GM18507 (cell line): ENCODE measurements around the gene ACY1.
A peak's percentile ranks its signal among the peaks of the same experiment; 100 is the strongest.

ENCODE experiments used
- DNase-seq: peaks from one replicate; pipeline ENCODE4 v3.0.0; 2011; ENCODE audit warnings: low read depth; ENCODE audit not compliant: insufficient read length; ENCODE audit errors: extremely low spot score
- FAIRE-seq: peaks from 2 replicates; lab custom pipeline; 2011; peaks lifted over from hg19 to GRCh38; lab: Jason Lieb, UNC

The ACY1 gene

DNA sequence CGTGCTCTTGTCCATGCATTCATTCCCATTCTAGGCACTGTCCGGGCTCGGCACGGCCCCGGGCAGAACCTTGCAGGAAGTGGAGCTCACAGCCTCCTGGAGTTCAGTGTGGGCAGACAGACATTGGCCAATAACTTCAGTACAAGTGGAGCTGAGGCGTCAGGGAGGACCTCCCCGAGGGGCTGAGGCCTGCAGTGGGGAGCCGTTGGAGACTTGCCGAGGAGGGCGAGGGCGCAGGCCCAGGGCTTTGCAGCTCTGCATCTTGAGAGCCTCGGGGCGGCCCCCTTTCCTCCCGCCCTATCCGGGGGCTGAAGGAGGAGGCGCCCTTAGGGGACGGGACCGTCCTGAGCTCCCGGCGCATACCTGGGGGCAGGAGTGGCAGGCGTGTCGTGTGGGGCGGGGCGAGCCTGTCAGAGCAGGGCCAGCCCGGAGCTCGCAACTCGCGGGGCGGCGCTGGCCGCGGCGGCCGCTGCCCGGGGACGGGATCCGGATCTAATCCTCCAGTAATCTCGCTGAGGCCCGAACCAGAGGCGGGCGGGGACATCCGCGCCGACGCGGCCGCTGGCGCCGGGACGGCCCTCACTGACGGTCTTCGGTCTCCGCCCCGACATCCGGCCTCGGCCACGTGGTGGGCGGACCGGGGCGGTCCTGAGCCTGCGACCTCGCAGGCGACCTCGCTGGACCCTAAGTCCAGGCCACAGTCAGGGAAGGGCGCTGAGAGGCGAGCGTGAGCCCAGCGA is at the start of gene ACY1:
Gene ACY1 (plus strand): TSS at position 698 of the 740 bp plus-strand sequence. CDS start 530 bp downstream, outside the sequence.
- DNase-seq (peak; percentile 86), FAIRE-seq (peak; percentile 93)

DNA sequence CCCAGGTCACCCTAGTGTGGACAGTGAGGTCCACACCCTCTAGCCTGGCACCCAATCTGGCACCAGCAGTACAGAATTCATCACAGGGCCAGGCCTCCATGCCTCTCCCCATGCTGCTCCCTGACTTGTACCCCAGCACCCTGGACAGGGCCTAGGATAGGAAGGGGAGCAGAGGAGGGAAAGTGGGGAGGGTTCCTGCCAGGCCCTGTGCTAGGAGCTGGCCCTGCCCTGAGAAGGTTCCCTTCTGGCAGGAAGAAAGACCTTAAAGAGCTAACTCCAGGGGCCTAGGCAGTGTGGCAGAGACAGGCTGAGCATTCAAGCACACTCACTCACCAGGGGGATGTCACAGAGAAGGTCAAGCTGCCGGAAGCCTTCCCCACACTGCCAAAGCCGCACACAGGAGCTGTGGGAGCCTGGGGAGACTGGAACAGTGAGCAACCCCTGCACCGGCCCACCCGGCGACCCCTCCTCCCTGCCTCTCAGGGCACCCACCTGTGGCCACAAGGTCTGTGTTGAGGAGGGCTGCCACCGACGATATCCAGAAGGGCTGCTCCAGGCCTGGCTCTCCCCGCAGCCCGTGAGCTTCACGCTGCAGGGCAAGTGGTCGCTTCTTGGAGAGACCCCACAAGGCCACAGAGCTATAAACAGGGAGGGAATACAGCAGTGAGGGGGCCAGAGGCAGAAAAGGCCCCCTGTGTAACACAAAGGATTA is 49.0 kb upstream of the ACY1 start:
- no peak for DNase-seq
- no peak for FAIRE-seq

DNA sequence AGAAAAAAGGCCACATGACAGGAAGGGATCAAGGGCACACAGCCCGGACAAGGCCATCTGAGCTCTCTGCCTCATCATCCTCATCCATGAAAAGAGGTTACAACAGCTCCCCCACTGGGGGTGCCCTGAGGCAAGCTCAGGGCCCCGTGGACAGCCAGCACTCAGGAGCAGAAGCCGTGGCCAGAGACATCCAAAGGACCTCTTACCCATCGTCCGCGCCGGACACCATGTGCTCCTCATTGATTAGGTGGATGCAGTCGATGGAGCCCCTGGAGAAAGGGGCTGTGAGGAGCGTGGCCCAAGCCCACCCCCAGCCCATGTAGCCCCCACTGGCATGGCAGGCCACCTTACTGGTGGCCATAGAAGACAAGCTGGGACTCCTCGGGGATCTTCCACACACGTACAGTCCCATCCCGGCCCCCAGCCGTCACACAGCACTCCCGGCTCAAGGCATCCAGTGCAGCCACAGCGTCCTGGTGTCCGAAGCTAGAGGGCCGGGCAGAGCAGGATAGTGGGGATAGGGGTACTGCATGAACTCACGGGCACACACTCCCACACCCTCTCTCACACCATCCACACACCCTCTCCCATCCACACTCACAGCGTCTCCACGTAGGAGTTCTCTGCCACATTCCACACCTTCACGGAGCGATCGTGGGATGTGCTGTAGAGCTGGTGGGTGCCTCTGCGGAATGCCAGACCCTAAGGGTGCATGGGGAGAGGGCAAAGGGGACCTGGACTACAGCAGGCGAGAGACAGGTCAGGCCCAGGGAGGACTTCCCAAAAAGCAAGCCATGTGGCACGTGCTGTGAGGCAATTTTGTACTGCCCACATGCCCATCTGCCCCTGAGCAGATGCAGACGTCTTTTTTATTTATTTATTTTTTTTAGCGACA is 48.1 kb upstream of the ACY1 start:
- no peak for DNase-seq
- FAIRE-seq, result no peak

DNA sequence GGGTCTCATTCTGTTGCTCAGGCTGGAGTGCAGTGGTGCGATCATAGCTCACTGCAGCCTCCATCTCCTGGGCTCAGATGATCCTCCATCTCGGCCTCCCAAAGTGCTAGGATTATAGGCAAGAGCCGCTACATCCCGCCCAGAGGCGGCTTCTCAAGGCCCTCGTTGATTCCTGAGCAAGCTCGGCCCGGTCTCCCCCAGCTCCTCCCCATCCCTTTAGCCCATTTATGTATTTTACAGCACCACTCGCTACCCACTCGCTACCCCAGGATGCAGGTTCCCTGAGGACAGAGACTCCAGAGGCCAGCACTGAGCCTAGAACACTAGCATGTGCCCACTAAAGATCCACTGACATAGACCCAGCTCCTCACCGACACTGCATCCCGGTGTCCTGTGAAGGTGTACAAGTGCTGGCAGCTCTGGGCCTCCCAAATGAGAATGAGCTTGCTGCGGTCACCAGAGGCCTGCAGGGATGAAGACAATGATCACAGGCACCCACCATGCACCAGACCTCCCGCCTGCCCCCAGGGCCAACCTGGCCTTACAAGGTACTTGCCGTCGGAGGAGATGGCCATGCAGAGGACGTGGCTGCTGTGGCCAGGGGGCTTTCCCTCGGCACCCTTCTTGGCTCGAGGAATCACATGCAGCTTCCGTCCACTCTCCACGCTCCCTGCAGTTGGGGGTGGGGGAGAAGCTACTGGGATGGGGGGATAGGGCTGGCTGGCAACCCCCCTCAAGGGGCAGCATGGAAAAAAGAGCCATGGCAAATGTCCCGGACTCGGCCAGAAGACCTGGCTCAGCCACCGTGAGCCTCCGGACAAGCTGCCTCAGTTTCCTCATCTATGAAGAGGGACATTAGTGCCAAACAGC is 47.2 kb upstream of the ACY1 start:
- FAIRE-seq (no peak), DNase-seq (no peak)

DNA sequence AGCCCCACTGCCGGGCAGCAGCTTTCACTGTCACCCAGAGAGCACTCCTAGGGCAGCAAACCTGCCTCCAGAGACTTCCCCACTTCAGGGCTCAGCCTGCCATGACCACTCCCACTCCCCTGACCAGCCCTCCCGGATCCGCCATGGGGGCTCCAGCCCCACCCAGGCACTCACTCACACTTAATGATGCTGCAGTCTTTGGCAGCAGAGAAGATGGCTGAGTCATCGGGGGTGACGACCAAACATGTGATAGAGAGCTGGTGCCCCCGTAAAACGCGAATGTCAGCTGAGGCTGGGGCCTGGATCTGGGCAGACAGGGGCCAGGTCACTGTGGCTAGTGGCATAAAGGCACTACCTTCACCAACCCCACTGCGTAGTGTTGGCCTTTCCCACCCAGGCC is 46.3 kb upstream of the ACY1 start:
- DNase-seq (no peak), FAIRE-seq (no peak)

DNA sequence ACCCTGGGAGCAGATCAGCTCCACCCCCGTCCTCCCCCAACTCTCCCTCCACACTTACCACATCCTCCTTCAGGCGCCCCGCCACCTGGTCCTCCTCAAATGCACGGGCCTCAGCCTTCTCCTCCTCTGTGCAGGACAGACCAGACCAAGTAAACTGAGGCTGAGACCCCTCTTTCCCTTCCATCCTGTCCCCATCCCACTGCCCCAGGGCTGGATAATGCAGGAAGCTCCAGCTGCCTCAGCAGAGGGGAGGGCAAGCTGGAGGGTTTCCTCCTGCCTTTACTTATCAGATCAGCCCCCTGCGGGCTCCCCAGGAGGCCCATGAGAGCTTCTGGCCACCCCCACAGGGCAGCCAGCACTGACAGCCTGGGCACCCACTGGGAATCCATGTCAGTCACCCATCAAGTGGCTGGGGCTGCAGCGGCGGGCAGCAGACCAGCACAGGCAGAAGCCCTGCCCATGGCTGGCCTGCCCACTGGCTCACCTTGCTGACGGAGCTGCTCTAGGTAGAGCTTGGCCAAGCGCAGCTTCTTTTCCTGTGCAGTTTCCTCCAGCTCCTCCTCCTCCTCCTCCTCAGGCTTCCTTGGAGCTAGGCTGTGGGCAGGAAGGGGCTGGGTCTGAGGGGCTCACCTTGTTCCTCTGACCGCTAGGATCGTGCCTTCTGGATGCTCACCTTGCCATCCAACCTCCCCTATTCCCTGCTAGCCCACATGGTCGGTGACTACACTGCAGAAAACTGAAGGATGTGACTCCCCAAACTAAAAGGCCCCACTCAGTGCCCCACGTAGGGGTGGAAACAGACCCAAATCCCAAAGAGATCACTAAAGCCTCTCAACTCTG is 45.5 kb upstream of the ACY1 start:
- DNase-seq, result no peak
- FAIRE-seq, result no peak

DNA sequence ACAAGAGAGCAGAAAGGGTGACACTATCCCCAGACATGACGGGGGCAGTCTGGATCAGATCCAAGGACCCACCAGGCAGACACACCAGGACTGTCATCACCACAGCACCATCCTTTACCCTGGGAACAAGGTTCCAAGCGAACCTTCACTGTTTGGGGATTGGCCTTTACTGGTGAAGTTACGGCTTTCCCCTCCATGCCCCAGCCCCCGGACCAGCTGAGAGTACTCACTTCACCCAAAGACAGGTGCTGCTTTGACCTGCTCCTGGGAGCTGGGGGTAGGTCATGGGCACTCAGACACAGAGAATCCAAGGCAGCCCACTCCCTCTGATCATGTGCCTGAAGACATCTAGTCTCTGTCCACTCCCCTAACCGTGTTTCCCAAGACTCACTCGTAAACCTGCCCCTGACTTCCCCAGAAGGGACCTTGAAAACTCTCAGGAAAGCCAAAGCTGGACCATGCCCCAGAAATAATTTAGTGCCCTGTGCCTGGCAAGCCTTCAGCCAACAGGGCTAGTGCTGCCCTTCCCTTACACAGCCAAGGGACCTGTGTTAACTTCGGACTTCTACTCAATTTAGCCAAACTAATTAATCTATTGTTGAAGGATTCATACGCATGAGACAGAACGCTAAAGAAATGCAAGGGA is 44.4 kb upstream of the ACY1 start:
- FAIRE-seq, result no peak
- DNase-seq, result no peak

DNA sequence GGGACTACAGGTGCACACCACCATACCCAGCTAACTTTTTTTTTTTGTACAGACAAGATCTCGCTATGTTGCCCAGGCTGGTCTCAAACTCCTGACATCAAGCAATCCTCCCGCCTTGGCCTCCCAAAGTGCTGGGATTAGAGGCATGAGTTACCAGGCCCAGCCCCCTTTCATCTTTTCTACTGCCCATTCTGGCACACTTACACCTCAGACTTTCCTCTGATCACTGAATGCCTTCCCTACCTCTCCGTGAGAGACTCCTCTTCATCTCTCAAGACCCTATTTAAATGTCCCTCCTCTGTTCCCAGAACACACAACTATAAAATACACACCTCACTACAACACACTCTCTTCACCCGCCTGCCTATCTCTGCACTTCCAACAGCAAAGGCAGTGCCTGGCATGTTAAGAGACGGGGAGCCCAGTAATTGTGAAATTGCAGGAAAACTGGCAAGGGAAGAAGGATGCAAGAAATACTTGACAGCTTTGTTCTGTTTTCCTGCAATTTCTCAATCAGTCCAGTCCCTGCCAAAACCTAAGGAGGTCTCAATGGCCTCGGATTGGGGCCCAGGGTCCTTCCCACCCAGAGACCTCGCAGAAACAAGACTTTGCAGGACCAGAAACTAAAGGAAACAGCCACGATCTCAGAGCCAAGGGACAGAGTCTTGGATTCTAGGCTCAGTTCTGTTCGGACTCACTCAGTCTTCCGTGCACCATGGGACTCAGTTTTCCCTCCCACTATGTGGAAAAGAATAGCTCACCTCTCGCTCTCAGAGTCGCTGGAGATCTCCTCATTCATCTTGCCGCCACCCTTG is 42.5 kb upstream of the ACY1 start:
- DNase-seq (no peak), FAIRE-seq (peak; percentile 44)

DNA sequence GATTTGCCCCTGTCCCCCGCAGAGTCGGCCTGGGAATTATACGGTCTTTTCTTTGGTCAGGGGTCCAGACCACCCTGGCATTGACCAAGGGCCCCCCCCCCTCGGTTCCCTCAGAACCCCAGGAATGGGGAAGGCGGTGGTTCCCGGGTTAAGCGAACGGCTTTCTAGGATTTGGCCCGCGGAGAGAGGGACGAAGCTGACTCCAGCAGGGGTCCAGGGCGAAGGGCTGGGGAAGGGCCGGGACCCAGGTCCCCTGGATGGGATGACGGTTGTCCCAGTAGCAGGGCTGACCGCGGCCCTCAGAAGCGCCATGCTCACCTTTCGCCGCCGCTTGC is 41.9 kb upstream of the ACY1 start:
- DNase-seq, result no peak
- no peak for FAIRE-seq

DNA sequence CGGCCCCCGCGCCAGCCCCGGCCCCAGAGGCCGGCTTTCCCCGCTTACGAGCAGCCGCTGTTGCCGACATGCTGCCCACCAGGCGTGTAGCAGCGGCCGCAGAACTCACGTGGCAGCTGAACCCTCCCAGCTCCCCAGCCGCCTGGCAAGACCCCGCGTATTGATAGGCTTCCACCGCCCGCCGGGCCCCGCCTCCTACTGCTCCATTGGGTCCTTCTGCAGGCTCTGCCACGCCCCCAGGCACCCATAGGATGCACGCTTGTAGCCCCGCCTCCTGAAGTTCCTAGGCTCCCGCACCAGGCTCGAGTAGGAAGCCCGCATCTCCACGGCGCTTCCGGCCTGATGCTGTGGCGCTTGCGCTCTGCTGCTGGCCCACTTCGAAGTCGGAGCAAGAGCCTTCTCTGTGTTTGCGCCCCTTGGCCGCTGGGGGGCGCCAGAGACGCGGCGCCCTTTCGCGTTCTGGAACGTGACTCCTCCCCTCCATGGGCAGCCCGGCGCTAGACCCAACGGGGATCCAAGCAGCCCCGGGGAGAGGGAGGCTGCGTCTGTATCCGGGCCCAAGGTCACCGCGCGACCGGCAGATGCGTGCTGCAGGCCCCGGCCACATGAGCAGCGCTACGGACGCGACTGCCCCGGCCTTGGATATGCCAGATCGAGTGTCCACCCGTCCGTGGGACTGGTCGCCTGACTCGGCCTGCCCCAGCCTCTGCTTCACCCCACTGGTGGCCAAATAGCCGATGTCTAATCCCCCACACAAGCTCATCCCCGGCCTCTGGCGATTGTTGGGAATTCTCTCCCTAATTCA is 41.3 kb upstream of the ACY1 start, which contains the start of the genes PARP3 and RRP9:
Gene PARP3 (plus strand): TSS at position 566 of the 805 bp plus-strand sequence. CDS start 993 bp downstream, outside the sequence.
Gene RRP9 (minus strand): TSS at position 107 of the 805 bp plus-strand sequence. CDS start 37 bp downstream, at position 70.
- FAIRE-seq, result peak; percentile 100
- peak; percentile 98 for DNase-seq

DNA sequence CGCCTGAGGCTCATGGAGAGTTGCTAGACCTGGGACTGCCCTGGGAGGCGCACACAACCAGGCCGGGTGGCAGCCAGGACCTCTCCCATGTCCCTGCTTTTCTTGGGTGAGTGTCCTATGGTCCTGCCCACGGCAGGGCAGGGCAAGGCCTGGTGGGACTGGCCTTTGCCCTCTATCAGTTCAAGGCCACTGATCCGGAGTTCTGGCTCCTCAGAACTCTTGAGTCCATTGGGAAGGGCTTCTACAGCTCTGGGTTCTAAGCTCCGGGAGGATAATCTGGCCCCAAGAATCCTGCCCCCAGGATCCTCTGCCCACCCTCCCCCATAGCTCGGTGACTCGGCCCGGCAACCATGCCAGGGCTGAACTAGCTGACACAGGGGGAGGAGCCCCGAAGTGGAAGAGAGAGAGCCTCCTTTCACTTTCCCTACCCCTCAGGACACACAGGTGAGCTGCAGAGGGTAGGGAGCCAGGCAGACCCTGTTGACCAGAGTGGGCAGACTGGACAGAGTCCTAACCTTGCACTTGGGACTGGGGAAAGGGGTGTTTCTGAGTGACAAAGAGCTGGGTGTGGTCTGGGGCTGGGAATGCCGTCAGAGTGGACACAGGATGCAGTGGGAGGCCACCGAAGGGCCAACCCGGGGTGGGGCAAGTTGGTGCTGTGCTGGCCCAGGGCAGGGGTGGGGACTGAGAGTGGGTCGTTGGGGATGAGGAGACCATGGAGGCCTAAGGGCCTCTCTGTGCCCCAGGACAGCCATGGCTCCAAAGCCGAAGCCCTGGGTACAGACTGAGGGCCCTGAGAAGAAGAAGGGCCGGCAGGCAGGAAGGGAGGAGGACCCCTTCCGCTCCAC is 40.5 kb upstream of the ACY1 start:
- peak; percentile 71 for DNase-seq
- FAIRE-seq, result peak; percentile 78

DNA sequence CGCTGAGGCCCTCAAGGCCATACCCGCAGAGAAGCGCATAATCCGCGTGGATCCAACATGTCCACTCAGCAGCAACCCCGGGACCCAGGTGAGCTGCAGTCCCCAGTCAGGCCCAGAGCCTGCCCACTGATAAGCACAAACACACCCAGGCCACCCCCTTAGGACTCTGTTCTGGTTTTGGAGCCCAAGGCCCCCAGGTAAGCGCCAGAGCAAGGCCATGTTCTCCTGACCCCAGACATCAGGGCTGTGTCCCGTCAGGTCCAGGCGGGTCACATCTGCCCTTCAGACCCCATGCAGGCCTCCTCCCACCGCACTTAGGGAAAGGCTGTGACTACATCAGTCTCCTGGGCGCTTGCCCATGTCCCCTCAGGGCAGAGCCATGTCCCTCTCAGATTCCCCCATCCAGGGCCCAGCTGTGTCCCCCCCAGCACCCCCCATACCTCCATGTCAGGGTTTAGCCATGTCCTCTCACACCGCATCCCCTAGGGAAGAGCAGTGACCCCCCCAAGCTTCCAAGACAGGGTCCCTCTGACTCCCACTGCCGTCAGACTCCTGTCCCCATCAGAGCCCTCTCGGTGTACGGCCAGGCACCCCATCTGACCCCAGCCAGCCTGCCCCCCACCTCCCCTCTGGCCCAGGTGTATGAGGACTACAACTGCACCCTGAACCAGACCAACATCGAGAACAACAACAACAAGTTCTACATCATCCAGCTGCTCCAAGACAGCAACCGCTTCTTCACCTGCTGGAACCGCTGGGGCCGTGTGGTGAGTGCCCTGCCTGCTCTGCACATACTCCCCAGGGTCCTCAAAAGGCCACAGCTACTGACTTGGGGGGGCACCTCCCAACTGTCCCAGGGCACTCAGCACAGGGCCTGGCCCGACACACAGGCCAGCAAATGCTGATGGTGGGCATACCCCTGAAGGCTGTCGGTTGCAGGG is 39.6 kb upstream of the ACY1 start:
- FAIRE-seq (no peak), DNase-seq (no peak)

DNA sequence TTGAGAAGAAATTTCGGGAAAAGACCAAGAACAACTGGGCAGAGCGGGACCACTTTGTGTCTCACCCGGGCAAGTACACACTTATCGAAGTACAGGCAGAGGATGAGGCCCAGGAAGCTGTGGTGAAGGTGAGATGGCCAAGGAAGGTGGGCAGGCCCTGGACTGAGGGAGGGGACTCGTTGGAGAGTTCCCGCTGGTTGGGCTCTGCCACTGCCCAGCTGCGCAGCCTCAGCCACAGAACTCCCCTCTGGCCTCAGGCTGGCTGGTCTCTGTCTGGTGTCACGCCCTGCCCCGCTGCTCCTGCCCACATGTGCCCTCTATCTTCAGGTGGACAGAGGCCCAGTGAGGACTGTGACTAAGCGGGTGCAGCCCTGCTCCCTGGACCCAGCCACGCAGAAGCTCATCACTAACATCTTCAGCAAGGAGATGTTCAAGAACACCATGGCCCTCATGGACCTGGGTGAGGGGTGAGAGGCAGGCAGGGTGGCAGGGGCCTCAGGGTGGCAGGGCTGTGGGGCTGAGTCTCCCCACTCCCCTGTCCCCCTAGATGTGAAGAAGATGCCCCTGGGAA is 38.8 kb upstream of the ACY1 start:
- no peak for DNase-seq
- FAIRE-seq, result no peak
